HG03066 (cell line): ENCODE measurements around the gene TENM4.

ENCODE experiments used
- ATAC-seq: cut with Tn5 transposase; IDR thresholded peaks from one replicate; pipeline ENCODE4 v1.9.1; 2021; ENCODE audit warnings: low read depth; ENCODE audit not compliant: unreplicated experiment

Gene TENM4

GRCh38 chr11:78667461-78667860, 773.4 kb downstream of the TENM4 start:
- no peak for ATAC-seq

GRCh38 chr11:78666675-78667160, 774.1 kb downstream of the TENM4 start:
- ATAC-seq, result no peak

- no peak for ATAC-seq
Measured at GRCh38 chr11:78664636-78665035, 776.2 kb downstream of the TENM4 start.

GRCh38 chr11:78662811-78663210, 778.0 kb downstream of the TENM4 start:
- ATAC-seq, result no peak

GRCh38 chr11:78660471-78660870, 780.4 kb downstream of the TENM4 start:
- ATAC-seq, result no peak

- ATAC-seq, result no peak
Measured at GRCh38 chr11:78659326-78660270, 781.2 kb downstream of the TENM4 start.

GRCh38 chr11:78657968-78658839, 782.6 kb downstream of the TENM4 start:
- ATAC-seq, result no peak

GRCh38 chr11:78657441-78657840, 783.4 kb downstream of the TENM4 start:
- ATAC-seq, result no peak

GRCh38 chr11:78656984-78657383, 783.8 kb downstream of the TENM4 start:
- ATAC-seq, result no peak

GRCh38 chr11:78656327-78656726, 784.5 kb downstream of the TENM4 start:
- no peak for ATAC-seq

- no peak for ATAC-seq
Measured at GRCh38 chr11:78655561-78655960, 785.3 kb downstream of the TENM4 start.

- no peak for ATAC-seq
Measured at GRCh38 chr11:78654866-78655265, 786.0 kb downstream of the TENM4 start.

- ATAC-seq, result no peak
Measured at GRCh38 chr11:78654071-78654470, 786.8 kb downstream of the TENM4 start.

GRCh38 chr11:78653294-78653909, 787.4 kb downstream of the TENM4 start:
- no peak for ATAC-seq

GRCh38 chr11:78652843-78653239, 788.0 kb downstream of the TENM4 start:
- ATAC-seq, result no peak

- ATAC-seq, result no peak
Measured at GRCh38 chr11:78651923-78652842, 788.6 kb downstream of the TENM4 start.

- ATAC-seq, result no peak
Measured at GRCh38 chr11:78651136-78651775, 789.6 kb downstream of the TENM4 start.

GRCh38 chr11:78649361-78650215, 791.2 kb downstream of the TENM4 start:
- no peak for ATAC-seq
